ENCODE measurements around the gene ASPSCR1.
A peak's percentile ranks its signal among the peaks of the same experiment; 100 is the strongest.

ASPSCR1 gene

DNA sequence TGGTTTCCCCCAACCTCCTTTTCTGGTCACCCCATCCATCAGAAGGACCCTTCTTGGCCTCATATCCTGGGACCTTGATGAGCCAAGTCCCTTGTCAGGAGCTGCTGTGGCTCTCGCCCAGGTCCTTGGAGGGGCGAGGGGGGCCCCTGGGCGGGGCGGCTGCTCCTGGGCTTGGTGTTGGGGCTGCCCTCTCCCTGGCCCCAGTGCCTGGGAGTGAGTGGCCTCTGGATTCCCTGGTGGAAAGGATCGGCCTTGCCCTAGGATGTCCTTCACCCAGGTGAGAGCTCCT is 10.2 kb upstream of the ASPSCR1 start:
- POLR2A ChIA-PET, result no interaction called here
- Histone ChIP-seq H3K27ac (ENCODE audit: insufficient read depth in 1 of 2, low read depth in 1 of 2, low read length in 2 of 2, poor library complexity in 1 of 2, severe bottlenecking in 2 of 2) (no peak overlapping the region), H3K27me3 (replicated peaks in 2 of 5; ENCODE audit: control insufficient read depth in 4 of 5, insufficient read depth in 5 of 5, low read length in 4 of 5) (peaks cover 0 to 19% (median 12%) of the 10 kb centered on the region in 5 experiments), H3K4me3 (ENCODE audit: control insufficient read depth in 1 of 7, extremely low read depth in 1 of 7, insufficient read depth in 4 of 7, low read depth in 2 of 7, low read length in 6 of 7) (peak overlapping the region in 3 of 7 experiments; percentile 9 to 60 (median 36)), H3K36me3 (ENCODE audit: control insufficient read depth in 4 of 4, insufficient read depth in 4 of 4, low read length in 3 of 4) (no peaks in the 10 kb centered on the region), H3K9me3 (ENCODE audit: control extremely low read depth in 1 of 5, control insufficient read depth in 4 of 5, insufficient read depth in 2 of 5, low read depth in 1 of 5, low read length in 4 of 5) (no peaks in the 10 kb centered on the region), H3K4me1 (ENCODE audit: control extremely low read depth in 1 of 4, control insufficient read depth in 4 of 4, insufficient read depth in 4 of 4, low read length in 3 of 4) (peaks cover 0 to 38% (median 32%) of the 10 kb centered on the region in 4 experiments)
- DNase-seq, result no peak
- CTCF ChIA-PET, result interaction anchor here (0.8 to 3.6 kb wide), 7 partner anchors 7 to 54 kb away, joined by 3 to 21 read pairs (median 4); partner anchors contain the start of gene CENPX
- 30% methylated on average over 5 of the region's 5 CpGs for WGBS (ENCODE audit: insufficient coverage)

DNA sequence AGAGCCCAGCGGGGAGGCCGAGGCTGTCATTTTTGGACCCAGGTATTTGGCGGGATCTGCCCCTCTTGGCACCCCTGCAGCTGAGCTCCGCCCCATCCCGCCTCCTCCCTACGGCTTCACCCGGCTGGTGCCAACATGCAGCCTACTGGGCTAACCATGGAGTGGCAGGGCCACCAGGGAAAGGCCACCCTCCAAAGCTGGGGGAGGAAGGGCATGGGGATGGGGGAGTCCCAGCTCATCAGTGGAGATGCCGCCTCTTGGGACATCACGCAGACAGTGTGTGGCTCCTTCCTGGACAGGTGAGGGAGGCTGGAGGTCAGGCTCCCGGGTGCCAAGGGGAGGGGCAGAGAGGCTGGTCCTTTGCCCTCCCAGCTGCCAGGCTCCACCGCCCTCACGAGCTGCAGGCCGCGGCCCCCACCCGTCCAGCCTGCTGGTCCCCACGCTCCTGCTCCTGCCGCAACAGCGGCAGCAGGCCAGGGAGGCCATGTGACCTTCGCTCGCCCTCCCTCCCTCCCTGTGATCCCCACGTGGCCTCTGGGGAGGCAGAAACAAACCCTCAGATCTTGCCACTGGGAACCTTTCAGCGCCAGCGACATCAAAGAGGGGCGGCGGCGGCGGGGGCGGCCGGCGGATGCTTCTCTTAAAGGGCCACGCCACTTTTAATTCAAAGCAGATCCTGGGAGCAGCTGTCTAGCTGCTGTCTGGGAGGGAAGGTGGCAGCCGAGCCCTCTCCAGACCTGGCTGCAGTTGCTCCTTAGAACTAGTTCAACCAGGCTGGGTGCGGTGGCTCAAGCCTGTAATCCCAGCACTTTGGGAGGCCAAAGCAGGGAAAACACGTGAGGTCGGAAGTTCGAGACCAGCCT is 9.7 kb upstream of the ASPSCR1 start:
- Histone ChIP-seq H3K27me3 (replicated peaks in 2 of 5; ENCODE audit: control insufficient read depth in 4 of 5, insufficient read depth in 5 of 5, low read length in 4 of 5) (peaks cover 0 to 13% (median 7%) of the 10 kb centered on the region in 5 experiments), H3K4me3 (ENCODE audit: control insufficient read depth in 1 of 7, extremely low read depth in 1 of 7, insufficient read depth in 4 of 7, low read depth in 2 of 7, low read length in 6 of 7) (peak overlapping the region in 4 of 7 experiments; percentile 9 to 60 (median 26)), H3K4me1 (ENCODE audit: control extremely low read depth in 1 of 4, control insufficient read depth in 4 of 4, insufficient read depth in 4 of 4, low read length in 3 of 4) (peaks cover 0 to 38% (median 32%) of the 10 kb centered on the region in 4 experiments), H3K27ac (ENCODE audit: insufficient read depth in 1 of 2, low read depth in 1 of 2, low read length in 2 of 2, poor library complexity in 1 of 2, severe bottlenecking in 2 of 2) (no peak overlapping the region), H3K9me3 (ENCODE audit: control extremely low read depth in 1 of 5, control insufficient read depth in 4 of 5, insufficient read depth in 2 of 5, low read depth in 1 of 5, low read length in 4 of 5) (peaks cover 0 to under 1% (median 0%) of the 10 kb centered on the region in 5 experiments), H3K36me3 (ENCODE audit: control insufficient read depth in 4 of 4, insufficient read depth in 4 of 4, low read length in 3 of 4) (no peaks in the 10 kb centered on the region)
- WGBS (ENCODE audit: insufficient coverage), result 28% methylated on average over 22 of the region's 36 CpGs
- CTCF ChIA-PET, result interaction anchor here (0.8 to 3.6 kb wide), 7 partner anchors 8 to 53 kb away, joined by 3 to 21 read pairs (median 4); partner anchors contain the start of gene CENPX
- POLR2A ChIA-PET, result no interaction called here
- DNase-seq, result peak; percentile 79 to 93 (median 89)

DNA sequence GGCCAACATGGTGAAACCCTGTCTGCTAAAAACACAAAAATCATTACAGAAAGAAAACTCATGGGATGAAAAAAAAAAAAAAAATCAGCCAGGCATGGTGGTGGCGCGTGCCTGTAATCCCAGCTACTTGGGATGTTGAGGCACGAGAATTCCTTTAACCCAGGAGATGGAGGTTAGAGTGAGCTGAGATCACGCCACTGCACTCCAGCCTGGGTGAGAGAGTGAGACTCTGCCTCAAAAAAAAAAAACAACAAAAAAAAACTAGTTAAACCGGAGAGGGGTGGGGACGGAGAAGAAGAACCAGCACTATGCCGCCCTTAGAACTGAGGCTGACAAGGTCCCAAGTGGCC is 9.1 kb upstream of the ASPSCR1 start:
- Histone ChIP-seq H3K36me3 (ENCODE audit: control insufficient read depth in 4 of 4, insufficient read depth in 4 of 4, low read length in 3 of 4) (no peaks in the 10 kb centered on the region), H3K9me3 (ENCODE audit: control extremely low read depth in 1 of 5, control insufficient read depth in 4 of 5, insufficient read depth in 2 of 5, low read depth in 1 of 5, low read length in 4 of 5) (peaks cover 0 to 2% (median 1%) of the 10 kb centered on the region in 5 experiments), H3K4me3 (ENCODE audit: control insufficient read depth in 1 of 7, extremely low read depth in 1 of 7, insufficient read depth in 4 of 7, low read depth in 2 of 7, low read length in 6 of 7) (peak overlapping the region in 3 of 7 experiments; percentile 10 to 60 (median 43)), H3K27me3 (replicated peaks in 2 of 5; ENCODE audit: control insufficient read depth in 4 of 5, insufficient read depth in 5 of 5, low read length in 4 of 5) (peaks cover 0 to 7% (median 4%) of the 10 kb centered on the region in 5 experiments), H3K4me1 (ENCODE audit: control extremely low read depth in 1 of 4, control insufficient read depth in 4 of 4, insufficient read depth in 4 of 4, low read length in 3 of 4) (peaks cover 0 to 38% (median 32%) of the 10 kb centered on the region in 4 experiments), H3K27ac (ENCODE audit: insufficient read depth in 1 of 2, low read depth in 1 of 2, low read length in 2 of 2, poor library complexity in 1 of 2, severe bottlenecking in 2 of 2) (no peak overlapping the region)
- 92% methylated on average over 5 of the region's 7 CpGs for WGBS (ENCODE audit: insufficient coverage)
- ChIA-PET POLR2A (no interaction called here), CTCF (interaction anchor here (1.5 to 3.6 kb wide), 3 partner anchors 9 to 53 kb away, joined by 4 to 21 read pairs (median 12); partner anchors contain the start of gene CENPX)
- DNase-seq, result no peak

DNA sequence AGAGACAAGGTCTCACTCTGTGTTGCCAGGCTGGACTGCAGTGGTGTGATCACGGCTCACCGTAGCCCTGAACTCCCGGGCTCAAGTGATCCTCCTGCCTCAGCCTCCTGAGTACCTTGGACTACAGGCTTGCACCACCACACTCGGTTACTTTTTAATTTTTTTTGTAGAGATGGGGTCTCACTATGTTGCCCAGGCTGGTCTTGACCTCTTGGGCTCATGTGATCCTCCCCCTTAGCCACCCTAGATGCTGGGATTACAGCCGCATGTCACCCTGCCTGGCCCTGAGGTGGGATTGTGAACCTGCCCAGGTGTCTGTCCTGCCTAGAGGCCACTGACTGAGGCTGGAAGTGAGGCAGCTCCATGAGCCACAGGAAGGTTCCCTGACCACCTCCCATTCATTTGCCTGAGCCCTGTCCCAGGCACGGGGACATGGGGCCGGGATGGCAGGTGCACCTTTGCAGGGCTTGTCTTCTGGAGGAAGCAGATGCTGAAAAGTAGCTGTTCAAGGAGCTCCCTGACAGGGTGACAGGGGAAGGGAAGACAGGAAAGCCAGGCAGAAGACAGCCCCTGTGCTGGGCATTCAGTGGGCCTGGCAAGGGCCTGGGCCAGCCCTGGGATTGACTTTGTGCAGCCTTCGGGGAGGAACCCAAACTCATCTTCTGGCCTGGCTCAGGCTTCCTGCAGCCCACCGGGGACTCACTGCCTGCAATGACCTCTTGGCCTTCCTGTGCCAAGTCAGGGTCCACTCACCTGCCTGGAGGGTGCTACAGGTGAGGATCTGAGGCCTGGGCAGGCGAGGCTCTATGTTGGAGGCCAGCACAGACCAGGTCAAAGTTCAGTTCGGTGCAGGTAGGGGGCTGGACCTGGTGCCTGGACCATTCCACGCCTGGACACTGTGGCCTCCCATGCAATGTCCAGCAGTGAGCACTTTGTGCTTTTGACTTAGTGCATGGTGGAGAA is 8.3 kb upstream of the ASPSCR1 start:
- ChIA-PET POLR2A (no interaction called here), CTCF (interaction anchor here (2.4 to 3.6 kb wide), 2 partner anchors 9 to 52 kb away, joined by 12 to 21 read pairs; partner anchors contain the start of gene CENPX)
- WGBS (ENCODE audit: insufficient coverage), result 90% methylated on average over 9 of the region's 12 CpGs

DNA sequence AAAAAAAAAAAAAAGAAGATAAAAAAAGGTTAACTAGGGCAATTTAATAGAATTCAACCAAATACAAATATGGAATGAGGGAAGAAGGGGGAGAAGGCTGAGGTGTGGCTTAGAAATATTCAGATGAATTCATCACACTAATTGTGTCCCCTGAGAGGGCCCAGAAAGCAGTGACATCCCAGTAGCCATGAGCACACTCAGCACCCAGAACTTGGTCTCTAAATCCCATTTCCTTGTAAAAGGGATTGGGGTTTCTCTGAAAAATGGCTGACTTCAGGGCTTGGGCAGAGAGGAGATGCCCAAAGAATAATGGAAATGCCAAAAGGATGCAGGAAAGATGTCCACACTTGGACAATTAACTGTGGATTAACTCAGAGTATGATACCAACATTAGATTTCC is 4.0 kb upstream of the ASPSCR1 start:
- Histone ChIP-seq H3K4me1 (ENCODE audit: control extremely low read depth in 1 of 4, control insufficient read depth in 4 of 4, insufficient read depth in 4 of 4, low read length in 3 of 4) (peaks cover 0 to 24% (median 16%) of the 10 kb centered on the region in 4 experiments), H3K36me3 (ENCODE audit: control insufficient read depth in 4 of 4, insufficient read depth in 4 of 4, low read length in 3 of 4) (no peaks in the 10 kb centered on the region), H3K4me3 (ENCODE audit: control insufficient read depth in 1 of 7, extremely low read depth in 1 of 7, insufficient read depth in 4 of 7, low read depth in 2 of 7, low read length in 6 of 7) (no peak overlapping the region), H3K9me3 (ENCODE audit: control extremely low read depth in 1 of 5, control insufficient read depth in 4 of 5, insufficient read depth in 2 of 5, low read depth in 1 of 5, low read length in 4 of 5) (peaks cover 0 to 9% (median 4%) of the 10 kb centered on the region in 5 experiments), H3K27ac (ENCODE audit: insufficient read depth in 1 of 2, low read depth in 1 of 2, low read length in 2 of 2, poor library complexity in 1 of 2, severe bottlenecking in 2 of 2) (no peak overlapping the region), H3K27me3 (replicated peaks in 2 of 5; ENCODE audit: control insufficient read depth in 4 of 5, insufficient read depth in 5 of 5, low read length in 4 of 5) (no peaks in the 10 kb centered on the region)
- no peak for DNase-seq
- POLR2A ChIA-PET, result interaction anchor here (1.1 kb wide), 1 partner anchor 14 kb away, joined by 3 read pairs; no protein-coding TSS in a partner anchor
- CTCF ChIA-PET, result no interaction called here

More for the DNA sequence above, 8.3 kb upstream of the ASPSCR1 start:
- Histone ChIP-seq H3K4me3 (ENCODE audit: control insufficient read depth in 1 of 7, extremely low read depth in 1 of 7, insufficient read depth in 4 of 7, low read depth in 2 of 7, low read length in 6 of 7) (no peak overlapping the region), H3K9me3 (ENCODE audit: control extremely low read depth in 1 of 5, control insufficient read depth in 4 of 5, insufficient read depth in 2 of 5, low read depth in 1 of 5, low read length in 4 of 5) (peaks cover 0 to 9% (median 4%) of the 10 kb centered on the region in 5 experiments), H3K4me1 (ENCODE audit: control extremely low read depth in 1 of 4, control insufficient read depth in 4 of 4, insufficient read depth in 4 of 4, low read length in 3 of 4) (peaks cover 0 to 38% (median 32%) of the 10 kb centered on the region in 4 experiments), H3K27ac (ENCODE audit: insufficient read depth in 1 of 2, low read depth in 1 of 2, low read length in 2 of 2, poor library complexity in 1 of 2, severe bottlenecking in 2 of 2) (no peak overlapping the region), H3K27me3 (replicated peaks in 2 of 5; ENCODE audit: control insufficient read depth in 4 of 5, insufficient read depth in 5 of 5, low read length in 4 of 5) (peaks cover 0 to 1% (median 0%) of the 10 kb centered on the region in 5 experiments), H3K36me3 (ENCODE audit: control insufficient read depth in 4 of 4, insufficient read depth in 4 of 4, low read length in 3 of 4) (no peaks in the 10 kb centered on the region)
- no peak for DNase-seq

DNA sequence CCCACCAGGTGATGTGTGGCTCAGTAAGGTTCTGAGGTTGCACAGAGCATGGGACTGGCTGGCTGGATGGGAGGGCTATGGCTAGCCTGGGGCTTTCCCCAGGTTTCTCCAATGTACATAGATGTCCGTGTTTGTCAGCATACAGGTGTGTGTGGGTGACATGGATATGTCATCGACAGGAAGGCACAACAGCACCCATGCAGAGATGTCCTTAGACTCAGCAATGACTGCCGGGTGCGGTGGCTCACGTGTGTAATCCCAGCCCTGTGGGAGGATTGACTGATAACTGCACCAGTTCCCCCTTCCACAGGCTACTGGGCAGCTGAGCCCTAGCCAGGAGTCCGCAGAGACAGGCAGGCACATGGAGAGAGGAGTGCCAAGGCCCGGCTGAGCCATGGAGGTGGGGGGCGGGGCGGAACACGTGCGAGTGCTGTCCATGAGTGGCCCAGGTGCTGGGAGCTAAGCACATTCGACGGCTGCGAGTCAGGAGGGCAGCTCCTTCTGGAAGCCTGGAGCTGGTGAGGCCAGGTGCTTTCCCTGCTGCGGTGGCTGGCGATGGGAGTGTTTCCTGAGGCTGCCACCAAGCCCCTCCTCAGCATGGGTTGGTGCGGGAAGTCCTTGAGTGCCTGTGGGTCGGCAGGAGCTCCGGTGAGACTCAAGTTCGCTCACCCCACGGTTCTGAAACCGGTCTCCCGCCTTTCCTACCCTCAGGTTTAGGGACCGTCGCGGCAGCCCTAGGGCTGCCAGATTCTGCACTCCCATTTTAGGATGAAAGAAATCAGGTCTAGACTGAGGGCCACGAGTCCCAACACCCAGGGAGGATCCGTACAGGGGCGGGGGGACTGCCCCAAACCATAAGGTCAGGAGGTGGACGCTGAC is 858 bp upstream of the ASPSCR1 start:
- DNase-seq, result peak in 2 of 3 donors; percentile 50 to 51
- peaks cover 10 to 46% (median 35%) of the 10 kb centered on the region in 4 experiments for H3K4me1 ChIP-seq (ENCODE audit: control extremely low read depth in 1 of 4, control insufficient read depth in 4 of 4, insufficient read depth in 4 of 4, low read length in 3 of 4)
- WGBS (ENCODE audit: insufficient coverage), result 26% methylated on average over 25 of the region's 30 CpGs
- ChIA-PET CTCF (interaction anchor here (1.3 to 2.6 kb wide), 6 partner anchors 14 to 53 kb away, joined by 3 to 10 read pairs (median 5); no protein-coding TSS in a partner anchor), POLR2A (interaction anchor here (0.7 to 1.1 kb wide), 2 partner anchors 46 to 61 kb away, joined by 3 to 4 read pairs; partner anchors contain the start of genes CENPX and DCXR)
- peaks cover 0 to 9% (median 4%) of the 10 kb centered on the region in 5 experiments for H3K9me3 ChIP-seq (ENCODE audit: control extremely low read depth in 1 of 5, control insufficient read depth in 4 of 5, insufficient read depth in 2 of 5, low read depth in 1 of 5, low read length in 4 of 5)
- H3K4me3 ChIP-seq (ENCODE audit: control insufficient read depth in 1 of 7, extremely low read depth in 1 of 7, insufficient read depth in 4 of 7, low read depth in 2 of 7, low read length in 6 of 7), result peak overlapping the region; percentile 63 to 86 (median 73)
- peaks cover 0 to 3% (median 0%) of the 10 kb centered on the region in 5 experiments for H3K27me3 ChIP-seq (replicated peaks in 2 of 5; ENCODE audit: control insufficient read depth in 4 of 5, insufficient read depth in 5 of 5, low read length in 4 of 5)
- peak overlapping the region in 1 of 2 experiments; percentile 85 for H3K27ac ChIP-seq (ENCODE audit: insufficient read depth in 1 of 2, low read depth in 1 of 2, low read length in 2 of 2, poor library complexity in 1 of 2, severe bottlenecking in 2 of 2)
- peaks cover 0 to 6% (median 3%) of the 10 kb centered on the region in 4 experiments for H3K36me3 ChIP-seq (ENCODE audit: control insufficient read depth in 4 of 4, insufficient read depth in 4 of 4, low read length in 3 of 4)

All from common myeloid progenitor, CD34-positive (primary cell).